GM12878 (cell line): Measurements from ENCODE around the gene LRRC4B. TPM values are rescaled to one million over a fixed set of nuclear protein-coding genes. Genes with fewer than 3 reads are reported as not detected.

Experiments
- ATAC-seq: fragments of 200-7000 bp; cut with Tn5 transposase; 3 replicates; pipeline ENCODE4 v1.9.1; 2020; ENCODE audit warnings: mild to moderate bottlenecking, moderate library complexity
- BruUV-seq: library from RNA; stranded (reverse); fragments of 400-500 nt; replicated peaks from 2 replicates; lab custom pipeline; 2021; lab: Mats Ljungman, UMichigan
- CTCF ChIA-PET: fragments of 300-600 bp; sonication (Branson Sonifier 250); formaldehyde crosslinking; extraction: SDS; loops from one replicate; lab custom pipeline; 2021; ENCODE audit warnings: inconsistent platforms; lab: Yijun Ruan, JAX
- POLR2A ChIA-PET: fragments of 350-600 bp; formaldehyde crosslinking; extraction: SDS; loops from one replicate; lab custom pipeline; 2021; ENCODE audit warnings: inconsistent platforms; lab: Charles Lee
- RAD21 ChIA-PET: fragments of 300-600 bp; sonication (Branson Sonifier 250); formaldehyde crosslinking; loops from one replicate; lab custom pipeline; 2023; ENCODE audit warnings: antibody characterized with exemption; ENCODE audit not compliant: unreplicated experiment; lab: Charles Lee
- SMC1A ChIA-PET: fragments of 300-600 bp; sonication (Branson Sonifier 250); formaldehyde crosslinking; loops from one replicate; lab custom pipeline; 2023; ENCODE audit not compliant: unreplicated experiment, uncharacterized antibody; lab: Charles Lee
- DNase-seq: peaks from one replicate; pipeline ENCODE4 v3.0.0-alpha.2; 2011; ENCODE audit warnings: low read depth, low spot score
- FAIRE-seq: peaks from 3 replicates; lab custom pipeline; 2011; peaks lifted over from hg19 to GRCh38; lab: Jason Lieb, UNC
- H2AFZ ChIP-seq: 2 replicates; pipeline ENCODE4 v1.6.0; 2011; ENCODE audit warnings: low read depth, low read length, control low read depth; ENCODE audit not compliant: control insufficient read depth
- H3K27ac ChIP-seq: 2 replicates; pipeline ENCODE4 v1.5.1; 2011; ENCODE audit warnings: control low read depth; ENCODE audit not compliant: control insufficient read depth, insufficient read depth
- H3K27me3 ChIP-seq, 2 experiments: replicated peaks in 1 of 2; 2 replicates each; pipeline versions ENCODE4 v1.6.0 to v1.6.1; 2011; ENCODE audit warnings: low read length in 1 of 2; ENCODE audit not compliant: control insufficient read depth in 2 of 2, insufficient read depth in 2 of 2
- H3K36me3 ChIP-seq, 2 experiments: 2 replicates each; pipeline ENCODE4 v1.5.1; 2011; ENCODE audit warnings: low read length in 1 of 2; ENCODE audit not compliant: control insufficient read depth in 2 of 2, insufficient read depth in 2 of 2
- H3K4me1 ChIP-seq: 2 replicates; pipeline ENCODE4 v1.6.1; 2011; ENCODE audit warnings: mild to moderate bottlenecking, low read length, moderate library complexity, mixed read lengths; ENCODE audit not compliant: control insufficient read depth, insufficient read depth
- H3K4me2 ChIP-seq: 2 replicates; pipeline ENCODE4 v1.6.0; 2011; ENCODE audit warnings: control low read depth; ENCODE audit not compliant: control insufficient read depth, insufficient read depth
- H3K4me3 ChIP-seq: fragments of 200-600 bp; sonication (generic); 2 replicates; pipeline ENCODE4 v1.5.1; 2016
- H3K79me2 ChIP-seq: 2 replicates; pipeline ENCODE4 v1.6.0; 2011; ENCODE audit warnings: low read length; ENCODE audit not compliant: control insufficient read depth, insufficient read depth
- H3K9ac ChIP-seq: 2 replicates; pipeline ENCODE4 v1.8.0; 2011; ENCODE audit warnings: low read length, control low read depth, mixed read lengths; ENCODE audit not compliant: control insufficient read depth, insufficient read depth
- H3K9me3 ChIP-seq: replicated peaks from 3 replicates; pipeline ENCODE4 v1.5.1; 2011; ENCODE audit warnings: mild to moderate bottlenecking, low read length; ENCODE audit not compliant: control insufficient read depth, insufficient read depth
- H4K20me1 ChIP-seq: 2 replicates; pipeline ENCODE4 v1.6.0; 2011; ENCODE audit not compliant: control insufficient read depth, insufficient read depth
- BMI1 ChIP-seq: fragments of 450-650 bp; IDR thresholded peaks from 2 replicates; pipeline ENCODE4 v1.6.1; 2016; ENCODE audit warnings: mild to moderate bottlenecking, moderate library complexity, borderline replicate concordance
- FOXK2 ChIP-seq: fragments of 450-650 bp; IDR thresholded peaks from 2 replicates; pipeline ENCODE4 v1.6.1; 2017; ENCODE audit warnings: mild to moderate bottlenecking, moderate library complexity
- HDGF ChIP-seq: fragments of 450-650 bp; IDR thresholded peaks from 2 replicates; pipeline ENCODE4 v1.6.1; 2016; ENCODE audit warnings: antibody characterized with exemption
- KDM1A ChIP-seq: fragments of 200-600 bp; sonication (generic); IDR thresholded peaks from 2 replicates; pipeline ENCODE4 v1.6.1; 2016; ENCODE audit warnings: borderline replicate concordance
- MEF2B ChIP-seq: fragments of 450-650 bp; IDR thresholded peaks from 2 replicates; pipeline ENCODE4 v1.6.1; 2018; ENCODE audit warnings: mild to moderate bottlenecking, moderate library complexity; ENCODE audit not compliant: partially characterized antibody, poor library complexity, severe bottlenecking
- MYC ChIP-seq: IDR thresholded peaks from 2 replicates; pipeline ENCODE4 v1.6.1; 2011; ENCODE audit warnings: mild to moderate bottlenecking, low read length, moderate library complexity, inconsistent platforms; ENCODE audit not compliant: insufficient read depth, insufficient replicate concordance, insufficient read length, severe bottlenecking
- NR2C1 ChIP-seq: fragments of 450-650 bp; IDR thresholded peaks from 2 replicates; pipeline ENCODE4 v1.6.1; 2017; ENCODE audit warnings: antibody characterized with exemption, mild to moderate bottlenecking, moderate library complexity
- RAD51 ChIP-seq: fragments of 450-650 bp; IDR thresholded peaks from 2 replicates; pipeline ENCODE4 v1.6.1; 2016; ENCODE audit warnings: moderate library complexity, mild to moderate bottlenecking, inconsistent platforms
- SMAD1 ChIP-seq: fragments of 450-650 bp; IDR thresholded peaks from 2 replicates; pipeline ENCODE4 v1.6.1; 2018; ENCODE audit warnings: mild to moderate bottlenecking, low read depth; ENCODE audit not compliant: partially characterized antibody
- SRF ChIP-seq, 2 experiments: IDR thresholded peaks; 2 replicates each; pipeline ENCODE4 v1.6.1; 2011; ENCODE audit warnings: low read depth in 2 of 2, low read length in 2 of 2, mild to moderate bottlenecking in 1 of 2, moderate library complexity in 1 of 2
- SUZ12 ChIP-seq: fragments of 200-600 bp; sonication (generic); IDR thresholded peaks from one replicate; pipeline ENCODE4 v1.6.1; 2018; ENCODE audit warnings: antibody characterized with exemption, mild to moderate bottlenecking; ENCODE audit not compliant: unreplicated experiment
- WGBS: methylation state at CpG from one replicate; pipeline ENCODE4 v1.1.6; 2016; ENCODE audit warnings: low lambda C conversion rate; ENCODE audit not compliant: insufficient replicate concordance, insufficient coverage; ENCODE audit errors: missing lambda C conversion rate; 5-methylcytosine and 5-hydroxymethylcytosine counted together
- in situ Hi-C: fragments of 300-500 bp; cut with MboI; formaldehyde crosslinking; loops from 9 replicates; pipeline ENCODE4 v1.14.3; 2018; ENCODE audit warnings: mixed read lengths
- intact Hi-C: fragments of 100-400 bp; cut with micrococcal nuclease; formaldehyde crosslinking; loops from one replicate; pipeline ENCODE4 v1.14.2; 2022; ENCODE audit not compliant: unreplicated experiment
- polyA plus RNA-seq, 11 experiments: library from polyadenylated mRNA; depleted of rRNA in 4 of 11; unstranded in 6 of 11; stranded (reverse) in 5 of 11; fragments of >200 nt; fragmentation: Nextera tagmentation in 4 of 11; fragmentation: Illumina TruSeq in 1 of 11; extraction: Ambion mirVana in 4 of 11; extraction: Trizol in 1 of 11; gene quantifications; 1 replicate in 1 of 11; 2 replicates in 10 of 11; pipeline versions ENCODE4 v1.2.1 to v1.2.3, GENCODE V29; 2011 to 2016; ENCODE audit warnings: inconsistent platforms in 2 of 11, missing spikeins in 2 of 11, low read depth in 1 of 11
- total RNA-seq, 4 experiments: library from RNA; depleted of rRNA in 3 of 4; stranded (reverse); fragments of >200 nt in 3 of 4; fragmentation: Illumina TruSeq in 1 of 4; extraction: Trizol in 1 of 4; gene quantifications; 2 replicates each; pipeline versions ENCODE4 v1.2.1 to v1.2.3, GENCODE V29; 2013 to 2021

LRRC4B gene
- total and polyA plus RNA-seq, 10 of the 15 experiments (the other 5 are each of a cell fraction or from before 2014, with no cell fraction given): 0.14 TPM; not detected in 9

- Histone ChIP-seq H3K4me3 (no peak overlapping the region), H3K4me2 (no peak overlapping the region), H3K9ac (no peak overlapping the region), H4K20me1 (no peaks in the 10 kb centered on the region), H3K27ac (no peak overlapping the region), H3K79me2 (no peaks in the 10 kb centered on the region), H3K4me1 (no peaks in the 10 kb centered on the region), H3K36me3 (no peaks in the 10 kb centered on the region), H3K9me3 (no peaks in the 10 kb centered on the region), H3K27me3 (no peaks in the 10 kb centered on the region), H2AFZ (no peak overlapping the region)
- RAD21 ChIA-PET: no interaction called here
- SMC1A ChIA-PET: no interaction called here
- POLR2A ChIA-PET: no interaction called here
- WGBS: 41% methylated on average over 6 of the region's 6 CpGs
- CTCF ChIA-PET: no interaction called here
- FAIRE-seq: no peak
- DNase-seq: no peak
- intact Hi-C loops: no loop called here
- no TSS peak for BruUV-seq
- in situ Hi-C loops: no loop called here
- no peak for ATAC-seq
- TF ChIP-seq RAD51 (no peak), MEF2B (no peak), SMAD1 (no peak), NR2C1 (no peak), FOXK2 (no peak), HDGF (no peak), SRF (IDR thresholded peaks at IDR 0.05; ENCODE audit: low read depth in 2 of 2, low read length in 2 of 2) (no peak), BMI1 (no peak), SUZ12 (no peak), MYC (no peak), KDM1A (no peak)
These were observed 99.4 kb downstream of the LRRC4B start for GRCh38 chr19:50468818-50469217.
